HCT116 (cell line): Measurements from ENCODE around the gene VPS33B. TPM values are rescaled to one million over a fixed set of nuclear protein-coding genes. Genes with fewer than 3 reads are reported as not detected.

Experiments used
- ATAC-seq: fragments of 200-7000 bp; cut with Tn5 transposase; 2 replicates; pipeline ENCODE4 v1.9.1; 2020; ENCODE audit warnings: mild to moderate bottlenecking, moderate library complexity
- BruUV-seq: library from RNA; stranded (reverse); fragments of 400-500 nt; replicated peaks from 2 replicates; lab custom pipeline; 2021; lab: Mats Ljungman, UMichigan
- CTCF ChIA-PET: fragments of 300-600 bp; sonication (Branson Sonifier 250); formaldehyde crosslinking; loops from one replicate; lab custom pipeline; 2021; ENCODE audit warnings: antibody characterized with exemption; lab: Charles Lee
- POLR2A ChIA-PET: fragments of 300-600, 350-600 bp; sonication (Branson Sonifier 250); formaldehyde crosslinking; loops from one replicate; lab custom pipeline; 2021; ENCODE audit warnings: antibody characterized with exemption; lab: Charles Lee
- RAD21 ChIA-PET, 2 experiments: fragments of 300-600 bp; sonication (Branson Sonifier 250); formaldehyde crosslinking; loops; one replicate each; lab custom pipeline; 2023; ENCODE audit warnings: low total read pairs in 2 of 2; ENCODE audit not compliant: uncharacterized antibody in 2 of 2, unreplicated experiment in 2 of 2, low non-redundant PET in 1 of 2; lab: Charles Lee
- DNase-seq: peaks from one replicate; pipeline ENCODE4 v3.0.0-alpha.2; 2010; ENCODE audit warnings: low read depth, low spot score
- H2AFZ ChIP-seq: fragments of 200-600 bp; shearing (Covaris generic), sonication (generic); 2 replicates; pipeline ENCODE4 v1.6.1; 2017; ENCODE audit warnings: low read depth, mixed run types, mixed read lengths, antibody characterized with exemption, low read length; ENCODE audit not compliant: poor library complexity, severe bottlenecking
- H3K27ac ChIP-seq: 2 replicates; pipeline ENCODE4 v1.5.1; 2012; ENCODE audit warnings: low read depth, low read length
- H3K27me3 ChIP-seq: fragments of 200-600 bp; sonication (generic); 2 replicates; pipeline ENCODE4 v1.6.1; 2016; ENCODE audit warnings: mixed run types, low read length, mixed read lengths; ENCODE audit not compliant: insufficient read depth
- H3K36me3 ChIP-seq, 2 experiments: fragments of 200-500 bp in 1 of 2; fragments of 200-600 bp in 1 of 2; sonication (Bioruptor generic) in 1 of 2; sonication (generic) in 1 of 2; 2 replicates each; pipeline versions ENCODE4 v1.5.1 to v1.6.1; 2014 to 2016; ENCODE audit warnings: low read length in 2 of 2, inconsistent platforms in 1 of 2, mixed read lengths in 1 of 2, mixed run types in 1 of 2; ENCODE audit not compliant: insufficient read depth in 2 of 2, control insufficient read depth in 1 of 2
- H3K4me1 ChIP-seq, 2 experiments: fragments of 200-600 bp in 1 of 2; sonication (generic) in 1 of 2; 2 replicates each; pipeline versions ENCODE4 v1.5.1 to v1.6.1; 2012 to 2017; ENCODE audit warnings: low read length in 2 of 2, inconsistent platforms in 1 of 2, mild to moderate bottlenecking in 1 of 2, mixed read lengths in 1 of 2, mixed run types in 1 of 2, moderate library complexity in 1 of 2; ENCODE audit not compliant: insufficient read depth in 2 of 2, control insufficient read depth in 1 of 2
- H3K4me2 ChIP-seq: fragments of 200-600 bp; sonication (generic); 2 replicates; pipeline ENCODE4 v1.6.1; 2017; ENCODE audit warnings: mixed run types, low read length, mixed read lengths
- H3K4me3 ChIP-seq, 2 experiments: fragments of 200-600 bp in 1 of 2; sonication (generic) in 1 of 2; replicated peaks in 1 of 2; 2 replicates each; pipeline ENCODE4 v1.5.1; 2011 to 2016; ENCODE audit warnings: low read length in 2 of 2, control low read depth in 1 of 2, low read depth in 1 of 2, mild to moderate bottlenecking in 1 of 2, mixed read lengths in 1 of 2, mixed run types in 1 of 2
- H3K79me2 ChIP-seq: fragments of 200-600 bp; sonication (generic); 2 replicates; pipeline ENCODE4 v1.6.1; 2017; ENCODE audit warnings: mild to moderate bottlenecking, mixed run types, low read length, moderate library complexity, mixed read lengths; ENCODE audit not compliant: insufficient read depth
- H3K9ac ChIP-seq: fragments of 200-600 bp; sonication (generic); 2 replicates; pipeline ENCODE4 v1.6.1; 2016; ENCODE audit warnings: low read length, mixed read lengths
- H3K9me2 ChIP-seq: fragments of 200-600 bp; sonication (generic), shearing (Covaris generic); 2 replicates; pipeline ENCODE4 v1.6.1; 2017; ENCODE audit warnings: mixed run types, mild to moderate bottlenecking, moderate library complexity; ENCODE audit not compliant: insufficient read depth
- H3K9me3 ChIP-seq, 2 experiments: fragments of 200-500 bp in 1 of 2; fragments of 200-600 bp in 1 of 2; sonication (Bioruptor generic) in 1 of 2; sonication (generic) in 1 of 2; 2 replicates each; pipeline ENCODE4 v1.6.1; 2014 to 2017; ENCODE audit warnings: low read length in 2 of 2, mixed read lengths in 2 of 2, inconsistent platforms in 1 of 2, low read depth in 1 of 2, mild to moderate bottlenecking in 1 of 2, mixed run types in 1 of 2, moderate library complexity in 1 of 2; ENCODE audit not compliant: control insufficient read depth in 1 of 2, insufficient read depth in 1 of 2
- H4K20me1 ChIP-seq: fragments of 200-600 bp; sonication (generic), shearing (Covaris generic); 2 replicates; pipeline ENCODE4 v1.6.1; 2017; ENCODE audit warnings: mixed run types, mild to moderate bottlenecking, moderate library complexity; ENCODE audit not compliant: insufficient read depth
- CBX3 ChIP-seq: IDR thresholded peaks from 2 replicates; pipeline ENCODE4 v1.6.1; 2012; ENCODE audit warnings: low read depth
- CEBPB ChIP-seq: IDR thresholded peaks from 2 replicates; pipeline ENCODE4 v1.6.1; 2012; ENCODE audit warnings: low read depth
- EGR1 ChIP-seq: IDR thresholded peaks from 2 replicates; pipeline ENCODE4 v1.6.1; 2012; ENCODE audit warnings: low read depth
- ELF1 ChIP-seq: IDR thresholded peaks from 2 replicates; pipeline ENCODE4 v1.6.1; 2012; ENCODE audit warnings: low read depth, borderline replicate concordance
- EZH2 ChIP-seq: fragments of 200-600 bp; sonication (generic); IDR thresholded peaks from 2 replicates; pipeline ENCODE4 v1.6.1; 2017; ENCODE audit warnings: antibody characterized with exemption, mixed run types
- FOSL1 ChIP-seq: IDR thresholded peaks from 2 replicates; pipeline ENCODE4 v1.6.1; 2012; ENCODE audit warnings: low read depth
- POLR2A ChIP-seq: IDR thresholded peaks from 2 replicates; pipeline ENCODE4 v1.7.0; 2011; ENCODE audit warnings: borderline replicate concordance; ENCODE audit not compliant: insufficient read depth, insufficient read length; ENCODE audit errors: extremely low read depth
- POLR2AphosphoS5 ChIP-seq: IDR thresholded peaks from 2 replicates; pipeline ENCODE4 v1.6.1; 2011; ENCODE audit warnings: mild to moderate bottlenecking, low read depth, low read length, moderate library complexity
- RAD21 ChIP-seq: IDR thresholded peaks from 2 replicates; pipeline ENCODE4 v1.6.1; 2012; ENCODE audit warnings: low read depth, mild to moderate bottlenecking
- SIN3A ChIP-seq: IDR thresholded peaks from 2 replicates; pipeline ENCODE4 v1.6.1; 2012; ENCODE audit warnings: low read depth
- SRF ChIP-seq: IDR thresholded peaks from 2 replicates; pipeline ENCODE4 v1.6.1; 2012; ENCODE audit warnings: low read depth
- YY1 ChIP-seq: IDR thresholded peaks from 2 replicates; pipeline ENCODE4 v1.6.1; 2011; ENCODE audit warnings: low read length, low read depth, moderate library complexity, mild to moderate bottlenecking; ENCODE audit not compliant: insufficient replicate concordance; ENCODE audit errors: extremely low read depth
- ZFX ChIP-seq: fragments of 450-650 bp; IDR thresholded peaks from 2 replicates; pipeline ENCODE4 v1.6.1; 2017
- ZNF274 ChIP-seq: fragments of 200-500 bp; sonication (Bioruptor generic); IDR thresholded peaks from 2 replicates; pipeline ENCODE4 v1.6.1; 2014; ENCODE audit warnings: mild to moderate bottlenecking, low read depth, low read length, inconsistent platforms
- intact Hi-C: fragments of 100-400 bp; cut with micrococcal nuclease; formaldehyde crosslinking; loops from 2 replicates; pipeline ENCODE4 v1.10.0; 2022
- total RNA-seq: library from RNA; stranded (reverse); gene quantifications from one replicate; pipeline ENCODE4 v1.2.1, GENCODE V29; 2021; ENCODE audit not compliant: unreplicated experiment
- TF ChIP-seq, protein P1 (sequence below): IDR thresholded peaks from 2 replicates; pipeline ENCODE4 v1.6.1; 2012
- TF ChIP-seq, protein P2 (sequence below): IDR thresholded peaks from 2 replicates; pipeline ENCODE4 v1.6.1; 2012; ENCODE audit warnings: low read depth
- TF ChIP-seq, protein P3 (sequence below): IDR thresholded peaks from 2 replicates; pipeline ENCODE4 v1.6.1; 2011; ENCODE audit warnings: mild to moderate bottlenecking, low read length, moderate library complexity; ENCODE audit not compliant: insufficient replicate concordance; ENCODE audit errors: extremely low read depth
- TF ChIP-seq, protein P4 (sequence below): IDR thresholded peaks from 2 replicates; pipeline ENCODE4 v1.6.1; 2012

VPS33B gene
- total RNA-seq, 1 experiment from 2014 or later: 23.1 TPM

DNA sequence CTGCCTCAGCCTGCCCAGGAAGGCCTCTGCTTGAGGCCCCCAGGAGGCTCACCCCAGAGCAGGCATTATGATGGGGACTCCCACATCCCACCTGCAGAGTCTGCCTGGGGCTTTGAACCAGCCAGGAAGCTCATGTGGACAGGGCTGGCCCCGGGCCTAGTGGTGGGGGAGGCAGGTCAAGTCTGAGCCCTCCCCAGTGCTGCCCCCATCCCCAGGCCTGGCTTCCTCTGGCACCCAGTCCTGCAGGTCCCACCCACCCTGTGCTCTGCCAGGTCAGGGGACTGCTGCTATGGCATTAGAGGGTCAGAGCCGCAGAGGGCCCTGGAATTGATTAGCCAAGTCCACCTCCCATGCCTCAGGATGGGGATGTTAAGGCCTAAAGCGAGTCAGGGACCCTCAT is 17.6 kb upstream of the VPS33B start:
- Histone ChIP-seq H3K9ac (no peak overlapping the region), H3K9me2 (no peaks in the 10 kb centered on the region), H3K27me3 (no peaks in the 10 kb centered on the region), H3K27ac (no peak overlapping the region), H3K36me3 (no peaks in the 10 kb centered on the region), H2AFZ (no peak overlapping the region), H3K79me2 (no peaks in the 10 kb centered on the region), H3K4me3 (no peak overlapping the region), H3K9me3 (no peaks in the 10 kb centered on the region), H3K4me1 (no peaks in the 10 kb centered on the region), H3K4me2 (no peak overlapping the region), H4K20me1 (no peaks in the 10 kb centered on the region)
- ChIA-PET POLR2A (no interaction called here), CTCF (no interaction called here), RAD21 (no interaction called here)
- DNase-seq: no peak
- no TSS peak for BruUV-seq
- intact Hi-C loops: no loop called here
- no peak for ATAC-seq
- TF ChIP-seq CBX3: no peak
- no peak for TF ChIP-seq POLR2A
- TF ChIP-seq POLR2AphosphoS5: no peak
- no peak for TF ChIP-seq FOSL1
- TF ChIP-seq, protein P1, sequence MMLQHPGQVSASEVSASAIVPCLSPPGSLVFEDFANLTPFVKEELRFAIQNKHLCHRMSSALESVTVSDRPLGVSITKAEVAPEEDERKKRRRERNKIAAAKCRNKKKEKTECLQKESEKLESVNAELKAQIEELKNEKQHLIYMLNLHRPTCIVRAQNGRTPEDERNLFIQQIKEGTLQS: no peak
- no peak for TF ChIP-seq RAD21
- no peak for TF ChIP-seq ZFX
- no peak for TF ChIP-seq SRF
- TF ChIP-seq, protein P2, sequence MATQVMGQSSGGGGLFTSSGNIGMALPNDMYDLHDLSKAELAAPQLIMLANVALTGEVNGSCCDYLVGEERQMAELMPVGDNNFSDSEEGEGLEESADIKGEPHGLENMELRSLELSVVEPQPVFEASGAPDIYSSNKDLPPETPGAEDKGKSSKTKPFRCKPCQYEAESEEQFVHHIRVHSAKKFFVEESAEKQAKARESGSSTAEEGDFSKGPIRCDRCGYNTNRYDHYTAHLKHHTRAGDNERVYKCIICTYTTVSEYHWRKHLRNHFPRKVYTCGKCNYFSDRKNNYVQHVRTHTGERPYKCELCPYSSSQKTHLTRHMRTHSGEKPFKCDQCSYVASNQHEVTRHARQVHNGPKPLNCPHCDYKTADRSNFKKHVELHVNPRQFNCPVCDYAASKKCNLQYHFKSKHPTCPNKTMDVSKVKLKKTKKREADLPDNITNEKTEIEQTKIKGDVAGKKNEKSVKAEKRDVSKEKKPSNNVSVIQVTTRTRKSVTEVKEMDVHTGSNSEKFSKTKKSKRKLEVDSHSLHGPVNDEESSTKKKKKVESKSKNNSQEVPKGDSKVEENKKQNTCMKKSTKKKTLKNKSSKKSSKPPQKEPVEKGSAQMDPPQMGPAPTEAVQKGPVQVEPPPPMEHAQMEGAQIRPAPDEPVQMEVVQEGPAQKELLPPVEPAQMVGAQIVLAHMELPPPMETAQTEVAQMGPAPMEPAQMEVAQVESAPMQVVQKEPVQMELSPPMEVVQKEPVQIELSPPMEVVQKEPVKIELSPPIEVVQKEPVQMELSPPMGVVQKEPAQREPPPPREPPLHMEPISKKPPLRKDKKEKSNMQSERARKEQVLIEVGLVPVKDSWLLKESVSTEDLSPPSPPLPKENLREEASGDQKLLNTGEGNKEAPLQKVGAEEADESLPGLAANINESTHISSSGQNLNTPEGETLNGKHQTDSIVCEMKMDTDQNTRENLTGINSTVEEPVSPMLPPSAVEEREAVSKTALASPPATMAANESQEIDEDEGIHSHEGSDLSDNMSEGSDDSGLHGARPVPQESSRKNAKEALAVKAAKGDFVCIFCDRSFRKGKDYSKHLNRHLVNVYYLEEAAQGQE: no peak
- TF ChIP-seq EZH2: no peak
- no peak for TF ChIP-seq YY1
- TF ChIP-seq ZNF274: no peak
- TF ChIP-seq, protein P3, sequence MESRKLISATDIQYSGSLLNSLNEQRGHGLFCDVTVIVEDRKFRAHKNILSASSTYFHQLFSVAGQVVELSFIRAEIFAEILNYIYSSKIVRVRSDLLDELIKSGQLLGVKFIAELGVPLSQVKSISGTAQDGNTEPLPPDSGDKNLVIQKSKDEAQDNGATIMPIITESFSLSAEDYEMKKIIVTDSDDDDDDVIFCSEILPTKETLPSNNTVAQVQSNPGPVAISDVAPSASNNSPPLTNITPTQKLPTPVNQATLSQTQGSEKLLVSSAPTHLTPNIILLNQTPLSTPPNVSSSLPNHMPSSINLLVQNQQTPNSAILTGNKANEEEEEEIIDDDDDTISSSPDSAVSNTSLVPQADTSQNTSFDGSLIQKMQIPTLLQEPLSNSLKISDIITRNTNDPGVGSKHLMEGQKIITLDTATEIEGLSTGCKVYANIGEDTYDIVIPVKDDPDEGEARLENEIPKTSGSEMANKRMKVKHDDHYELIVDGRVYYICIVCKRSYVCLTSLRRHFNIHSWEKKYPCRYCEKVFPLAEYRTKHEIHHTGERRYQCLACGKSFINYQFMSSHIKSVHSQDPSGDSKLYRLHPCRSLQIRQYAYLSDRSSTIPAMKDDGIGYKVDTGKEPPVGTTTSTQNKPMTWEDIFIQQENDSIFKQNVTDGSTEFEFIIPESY: no peak
- TF ChIP-seq EGR1: no peak
- TF ChIP-seq, protein P4, sequence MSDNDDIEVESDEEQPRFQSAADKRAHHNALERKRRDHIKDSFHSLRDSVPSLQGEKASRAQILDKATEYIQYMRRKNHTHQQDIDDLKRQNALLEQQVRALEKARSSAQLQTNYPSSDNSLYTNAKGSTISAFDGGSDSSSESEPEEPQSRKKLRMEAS: no peak
- no peak for TF ChIP-seq ELF1
- TF ChIP-seq SIN3A: no peak
- TF ChIP-seq CEBPB: no peak
